H9 (cell line): ENCODE data around the gene USH2A. TPM values are rescaled to one million over a fixed set of nuclear protein-coding genes. Genes with fewer than 3 reads are reported as not detected.

ENCODE experiments used
- DNase-seq: peaks from one replicate; pipeline ENCODE4 v3.0.0-alpha.2; 2017
- H2AFZ ChIP-seq: one replicate; pipeline ENCODE4 v1.6.1; 2013; ENCODE audit warnings: mild to moderate bottlenecking, low read length, control low read depth, moderate library complexity
- H2AK5ac ChIP-seq: 2 replicates; pipeline ENCODE4 v1.6.1; 2013; ENCODE audit warnings: low read length, control low read depth, mixed read lengths; ENCODE audit not compliant: insufficient read length
- H2BK120ac ChIP-seq: one replicate; pipeline ENCODE4 v1.6.1; 2013; ENCODE audit warnings: low read depth, mild to moderate bottlenecking, low read length, control low read depth, inconsistent platforms; ENCODE audit not compliant: poor library complexity, severe bottlenecking
- H2BK12ac ChIP-seq: 2 replicates; pipeline ENCODE4 v1.6.1; 2013; ENCODE audit warnings: low read length, control low read depth, mixed read lengths, low read depth; ENCODE audit not compliant: insufficient read length
- H2BK15ac ChIP-seq: 2 replicates; pipeline ENCODE4 v1.6.1; 2013; ENCODE audit warnings: low read depth, low read length, control low read depth
- H2BK20ac ChIP-seq: one replicate; pipeline ENCODE4 v1.6.1; 2013; ENCODE audit warnings: low read depth, mild to moderate bottlenecking, low read length, control low read depth, inconsistent platforms; ENCODE audit not compliant: poor library complexity, severe bottlenecking
- H2BK5ac ChIP-seq: 2 replicates; pipeline ENCODE4 v1.6.1; 2013; ENCODE audit warnings: low read length, control low read depth, mixed read lengths; ENCODE audit not compliant: insufficient read length
- H3K14ac ChIP-seq: 2 replicates; pipeline ENCODE4 v1.6.1; 2013; ENCODE audit warnings: low read length, control low read depth; ENCODE audit not compliant: insufficient read depth
- H3K18ac ChIP-seq: 2 replicates; pipeline ENCODE4 v1.6.1; 2013; ENCODE audit warnings: low read depth, mild to moderate bottlenecking, mixed read lengths, low read length, control low read depth; ENCODE audit not compliant: insufficient read length
- H3K23ac ChIP-seq: 2 replicates; pipeline ENCODE4 v1.6.1; 2013; ENCODE audit warnings: low read length, control low read depth, mixed read lengths, low read depth; ENCODE audit not compliant: insufficient read length
- H3K23me2 ChIP-seq: 2 replicates; pipeline ENCODE4 v1.6.1; 2013; ENCODE audit warnings: low read depth, mild to moderate bottlenecking, mixed read lengths, low read length, control low read depth; ENCODE audit not compliant: insufficient read length, poor library complexity, severe bottlenecking
- H3K27ac ChIP-seq: 2 replicates; pipeline ENCODE4 v1.5.1; 2013; ENCODE audit warnings: low read length, control low read depth, mixed read lengths, low read depth; ENCODE audit not compliant: insufficient read length
- H3K27me3 ChIP-seq: 2 replicates; pipeline ENCODE4 v1.6.1; 2013; ENCODE audit warnings: low read length, control low read depth, inconsistent platforms; ENCODE audit not compliant: insufficient read depth
- H3K4ac ChIP-seq: 2 replicates; pipeline ENCODE4 v1.6.1; 2013; ENCODE audit warnings: low read depth, mild to moderate bottlenecking, control low read depth, inconsistent platforms, low read length, moderate library complexity
- H3K4me1 ChIP-seq: 2 replicates; pipeline ENCODE4 v1.6.1; 2013; ENCODE audit warnings: low read length, control low read depth, inconsistent platforms; ENCODE audit not compliant: insufficient read depth
- H3K4me2 ChIP-seq: 2 replicates; pipeline ENCODE4 v1.6.1; 2013; ENCODE audit warnings: low read length, control low read depth, mixed read lengths; ENCODE audit not compliant: insufficient read length, insufficient read depth
- H3K56ac ChIP-seq: 2 replicates; pipeline ENCODE4 v1.6.1; 2013; ENCODE audit warnings: low read depth, mild to moderate bottlenecking, mixed read lengths, low read length, control low read depth; ENCODE audit not compliant: insufficient read length
- H3K79me1 ChIP-seq: 2 replicates; pipeline ENCODE4 v1.6.1; 2013; ENCODE audit warnings: low read depth, mild to moderate bottlenecking, moderate library complexity, low read length, control low read depth, inconsistent platforms; ENCODE audit not compliant: insufficient read depth, poor library complexity, severe bottlenecking
- H3K79me2 ChIP-seq: 2 replicates; pipeline ENCODE4 v1.6.1; 2013; ENCODE audit warnings: low read length, control low read depth, inconsistent platforms; ENCODE audit not compliant: insufficient read depth
- H3K9ac ChIP-seq: 2 replicates; pipeline ENCODE4 v1.6.1; 2013; ENCODE audit warnings: low read length, control low read depth, mixed read lengths; ENCODE audit not compliant: insufficient read length; ENCODE audit errors: extremely low read depth
- H3K9me3 ChIP-seq: one replicate; pipeline ENCODE4 v1.6.1; 2013; ENCODE audit warnings: low read depth, low read length, inconsistent platforms; ENCODE audit not compliant: control insufficient read depth
- H3T11ph ChIP-seq: one replicate; pipeline ENCODE4 v1.6.1; 2013; ENCODE audit warnings: mild to moderate bottlenecking, low read length, control low read depth, inconsistent platforms
- H4K20me1 ChIP-seq: one replicate; pipeline ENCODE4 v1.6.1; 2013; ENCODE audit not compliant: control insufficient read depth, insufficient read length, insufficient read depth
- H4K5ac ChIP-seq: 2 replicates; pipeline ENCODE4 v1.6.1; 2013; ENCODE audit warnings: low read depth, mild to moderate bottlenecking, mixed read lengths, low read length, control low read depth; ENCODE audit not compliant: insufficient read length
- H4K8ac ChIP-seq: replicated peaks from 2 replicates; pipeline ENCODE4 v1.6.1; 2013; ENCODE audit warnings: low read length, control low read depth, mixed read lengths, low read depth; ENCODE audit not compliant: insufficient read length
- H4K91ac ChIP-seq: 2 replicates; pipeline ENCODE4 v1.6.1; 2013; ENCODE audit warnings: low read depth, mild to moderate bottlenecking, moderate library complexity, mixed read lengths, low read length, control low read depth; ENCODE audit not compliant: insufficient read length
- H3K27ac Mint-ChIP-seq, 3 experiments: 2 replicates in 2 of 3; 3 replicates in 1 of 3; pipeline ENCODE4 v1.8.0; 2020 to 2021; ENCODE audit warnings: mixed read lengths in 3 of 3, mild to moderate bottlenecking in 1 of 3, moderate library complexity in 1 of 3
- H3K27me3 Mint-ChIP-seq: 2 replicates; pipeline ENCODE4 v1.8.0; 2021; ENCODE audit warnings: low read depth, mild to moderate bottlenecking, moderate library complexity, mixed read lengths
- H3K36me3 Mint-ChIP-seq, 3 experiments: 2 replicates in 2 of 3; 3 replicates in 1 of 3; pipeline ENCODE4 v1.8.0; 2020 to 2021; ENCODE audit warnings: low read depth in 3 of 3, mixed read lengths in 3 of 3; ENCODE audit not compliant: insufficient read depth in 1 of 3
- H3K4me1 Mint-ChIP-seq, 2 experiments: 2 replicates each; pipeline ENCODE4 v1.8.0; 2020; ENCODE audit warnings: mixed read lengths in 2 of 2
- H3K4me3 Mint-ChIP-seq, 2 experiments: 2 replicates in 1 of 2; 3 replicates in 1 of 2; pipeline ENCODE4 v1.8.0; 2020 to 2021; ENCODE audit warnings: mild to moderate bottlenecking in 2 of 2, mixed read lengths in 2 of 2, moderate library complexity in 1 of 2
- H3K9me3 Mint-ChIP-seq, 2 experiments: 2 replicates in 1 of 2; 3 replicates in 1 of 2; pipeline ENCODE4 v1.8.0; 2020; ENCODE audit warnings: mild to moderate bottlenecking in 2 of 2, mixed read lengths in 2 of 2, moderate library complexity in 1 of 2
- total RNA-seq: library from RNA; stranded (reverse); gene quantifications from 2 replicates; pipeline ENCODE4 v1.2.1, GENCODE V29; 2021
- TF ChIP-seq, protein P1 (sequence below): fragments of 200-600 bp; sonication (generic); conservative IDR thresholded peaks from 3 replicates; pipeline ENCODE4 v1.8.0; 2021; ENCODE audit warnings: antibody characterized with exemption, mild to moderate bottlenecking

The USH2A gene
- total RNA-seq, 1 experiment from 2014 or later: 0.11 TPM

GRCh38 chr1:216154063-216154462 is 269.2 kb downstream of the USH2A start:
- Histone ChIP-seq H3K9me3 (peaks cover 8% of the 10 kb centered on the region), H3K14ac (no peak overlapping the region), H4K5ac (no peak overlapping the region), H2BK12ac (no peak overlapping the region), H3K4me2 (no peak overlapping the region), H2BK20ac (no peak overlapping the region), H4K20me1 (no peaks in the 10 kb centered on the region), H3K27me3 (no peaks in the 10 kb centered on the region), H3K79me2 (no peaks in the 10 kb centered on the region), H3K79me1 (no peaks in the 10 kb centered on the region), H3K4me1 (no peaks in the 10 kb centered on the region; the same call in 1 of the 2 replicates), H3K18ac (no peak overlapping the region), H2AK5ac (no peak overlapping the region), H3T11ph (no peak overlapping the region), H4K91ac (no peak overlapping the region), H4K8ac (no peak overlapping the region), H2AFZ (no peak overlapping the region), H3K23me2 (no peaks in the 10 kb centered on the region), H3K56ac (no peak overlapping the region), H2BK5ac (no peak overlapping the region), H2BK15ac (no peak overlapping the region), H3K4ac (no peak overlapping the region), H3K9ac (no peak overlapping the region), H2BK120ac (no peak overlapping the region), H3K23ac (no peak overlapping the region), H3K27ac (no peak overlapping the region)
- Mint-ChIP-seq H3K9me3 (peaks cover 8 to 20% of the 10 kb centered on the region in 2 experiments), H3K27ac (no peak overlapping the region), H3K4me1 (peaks cover 9 to 19% of the 10 kb centered on the region in 2 experiments), H3K4me3 (no peak overlapping the region), H3K27me3 (no peaks in the 10 kb centered on the region), H3K36me3 (peaks cover 15 to 45% (median 21%) of the 10 kb centered on the region in 3 experiments; a peak in 6 of 7 replicates)
- TF ChIP-seq, protein P1, sequence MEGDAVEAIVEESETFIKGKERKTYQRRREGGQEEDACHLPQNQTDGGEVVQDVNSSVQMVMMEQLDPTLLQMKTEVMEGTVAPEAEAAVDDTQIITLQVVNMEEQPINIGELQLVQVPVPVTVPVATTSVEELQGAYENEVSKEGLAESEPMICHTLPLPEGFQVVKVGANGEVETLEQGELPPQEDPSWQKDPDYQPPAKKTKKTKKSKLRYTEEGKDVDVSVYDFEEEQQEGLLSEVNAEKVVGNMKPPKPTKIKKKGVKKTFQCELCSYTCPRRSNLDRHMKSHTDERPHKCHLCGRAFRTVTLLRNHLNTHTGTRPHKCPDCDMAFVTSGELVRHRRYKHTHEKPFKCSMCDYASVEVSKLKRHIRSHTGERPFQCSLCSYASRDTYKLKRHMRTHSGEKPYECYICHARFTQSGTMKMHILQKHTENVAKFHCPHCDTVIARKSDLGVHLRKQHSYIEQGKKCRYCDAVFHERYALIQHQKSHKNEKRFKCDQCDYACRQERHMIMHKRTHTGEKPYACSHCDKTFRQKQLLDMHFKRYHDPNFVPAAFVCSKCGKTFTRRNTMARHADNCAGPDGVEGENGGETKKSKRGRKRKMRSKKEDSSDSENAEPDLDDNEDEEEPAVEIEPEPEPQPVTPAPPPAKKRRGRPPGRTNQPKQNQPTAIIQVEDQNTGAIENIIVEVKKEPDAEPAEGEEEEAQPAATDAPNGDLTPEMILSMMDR: no peak
- no peak for DNase-seq
